Jurkat, Clone E6-1 (cell line): ENCODE data around the gene HOXA11.

Source experiments
- DNase-seq: peaks from one replicate; pipeline ENCODE4 v3.0.0-alpha.2; 2011; ENCODE audit warnings: low read depth, low spot score
- H3K4me3 ChIP-seq: 2 replicates; pipeline ENCODE4 v1.5.1; 2011; ENCODE audit warnings: mild to moderate bottlenecking, low read length, control low read depth, moderate library complexity

HOXA11 gene

DNA sequence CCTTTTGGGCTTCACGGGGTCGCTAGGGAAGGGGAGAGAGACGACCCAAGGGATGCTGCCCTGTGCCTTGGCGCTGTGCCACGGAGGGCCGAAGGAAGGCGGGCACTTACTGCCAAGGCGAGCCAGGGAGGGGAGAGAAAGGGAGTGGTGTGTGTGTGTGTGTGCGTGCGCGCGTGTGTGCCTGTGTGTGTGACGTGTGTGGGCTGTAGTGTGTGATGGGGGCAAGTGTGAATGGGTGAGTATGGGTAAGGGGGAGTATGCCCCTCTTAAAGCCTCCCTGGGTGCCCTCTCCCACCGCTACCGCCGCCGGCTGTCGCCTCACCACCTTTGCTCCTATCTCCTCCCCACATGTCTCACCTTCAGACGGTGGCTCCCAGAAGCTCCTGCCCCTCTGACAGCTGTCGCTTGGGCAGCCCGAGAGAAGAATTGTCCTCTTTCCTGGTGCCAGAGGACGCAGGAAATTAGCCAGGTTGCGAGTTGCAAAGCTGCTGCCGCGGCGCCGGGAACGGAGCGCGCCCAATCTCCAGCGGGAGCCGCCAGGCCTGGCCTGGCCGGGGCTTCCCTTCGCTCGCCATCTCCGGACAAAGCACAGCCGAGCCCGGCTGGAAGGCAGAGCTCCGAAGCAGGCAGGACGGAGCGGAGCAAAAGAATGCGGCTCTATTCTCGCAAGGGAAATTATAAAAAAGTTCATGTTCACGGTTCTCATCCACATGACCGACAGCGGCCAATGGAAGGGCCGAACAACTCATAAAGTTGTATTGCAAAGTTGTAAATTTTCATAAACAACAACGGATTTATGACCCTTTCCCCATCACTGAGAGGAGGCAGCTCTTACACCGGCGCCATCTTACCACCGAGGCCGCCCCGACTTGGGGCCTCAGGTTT lies 32.9 kb downstream of the HOXA11 start, which contains the start of gene HOXA3:
Gene HOXA3 (minus strand): TSS at position 653 of the 885 bp plus-strand sequence. CDS start 41,943 bp downstream, outside the sequence.
- H3K4me3 ChIP-seq, result peak within 1 kb of the TSS; percentile 83
- DNase-seq, result no peak

DNA sequence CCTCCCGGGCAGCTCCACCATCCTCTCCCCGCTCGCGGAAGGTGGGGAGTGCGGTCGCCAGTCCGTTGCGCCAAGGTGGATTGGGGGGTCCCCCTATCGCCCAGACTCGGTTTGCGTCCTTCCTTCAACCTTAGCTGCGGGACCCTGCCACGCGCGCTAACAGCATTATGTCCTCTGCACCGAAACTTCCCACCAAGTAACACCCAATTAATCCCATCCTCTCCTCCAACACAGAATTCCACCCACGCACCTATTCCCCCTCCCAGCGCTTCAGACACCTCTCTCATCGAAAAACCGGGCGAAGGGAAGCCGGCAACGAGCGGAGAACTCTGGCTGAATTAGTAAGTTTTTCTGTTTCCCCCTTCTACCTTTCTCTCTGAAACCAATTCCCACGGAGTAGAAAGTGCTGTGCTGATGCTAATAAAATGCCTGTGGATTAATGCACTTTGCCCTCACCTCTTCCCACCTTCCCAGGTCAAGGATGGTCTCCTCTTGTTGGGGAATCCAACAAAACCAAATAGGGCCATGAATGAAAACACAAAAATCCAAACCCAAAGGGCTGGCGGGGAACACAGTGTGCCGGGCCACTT lies 33.6 kb downstream of the HOXA11 start:
- H3K4me3 ChIP-seq, result peak overlapping the region; percentile 83
- no peak for DNase-seq

GRCh38 chr7:27150568-27151340 lies 34.3 kb downstream of the HOXA11 start:
- peak overlapping the region; percentile 83 for H3K4me3 ChIP-seq
- peak; percentile 65 for DNase-seq

GRCh38 chr7:27149842-27150567 lies 35.0 kb downstream of the HOXA11 start:
- DNase-seq, result no peak
- peak overlapping the region; percentile 83 for H3K4me3 ChIP-seq

GRCh38 chr7:27148756-27149641 lies 36.0 kb downstream of the HOXA11 start:
- no peak for DNase-seq
- H3K4me3 ChIP-seq, result no peak overlapping the region

DNA sequence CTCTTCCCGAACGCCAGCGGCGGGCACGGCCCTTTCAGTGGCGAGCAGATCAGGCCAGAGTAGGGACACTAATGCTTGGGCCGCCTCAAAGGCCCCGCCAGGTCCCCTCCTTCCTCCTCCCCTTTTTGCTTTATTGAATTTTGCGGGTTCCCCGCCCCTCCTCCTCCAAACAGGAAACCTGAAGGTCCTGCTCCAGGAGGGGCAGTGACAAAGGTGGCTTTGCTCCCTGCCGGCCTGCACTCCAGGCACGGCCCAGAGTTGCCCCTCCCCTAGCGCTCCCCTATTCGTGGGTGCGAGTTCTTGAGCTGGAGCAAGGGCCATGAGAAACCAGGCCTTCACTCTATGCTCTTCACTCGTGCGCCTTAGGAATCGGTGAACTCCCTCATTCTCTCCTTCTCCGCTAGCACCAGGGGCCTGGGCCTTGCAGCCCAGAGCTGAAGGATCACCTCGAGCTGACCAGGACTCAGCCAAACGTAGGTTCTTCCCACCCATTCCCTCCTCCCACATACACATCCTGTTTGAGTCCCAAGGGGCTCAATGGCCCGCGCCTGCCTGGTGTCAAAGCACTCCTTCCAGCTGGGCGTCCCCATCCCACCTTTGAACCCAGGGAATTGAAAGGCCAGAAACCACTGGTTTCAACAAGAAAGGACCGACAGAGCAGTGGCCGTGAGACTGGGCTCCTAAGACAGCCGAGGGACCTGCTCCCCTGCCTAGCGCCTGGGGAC lies 36.8 kb downstream of the HOXA11 start:
- H3K4me3 ChIP-seq, result no peak overlapping the region

GRCh38 chr7:27147199-27148030 lies 37.6 kb downstream of the HOXA11 start, which contains the start of gene HOXA6:
Gene HOXA6 (minus strand): TSS chr7:27147774. CDS start chr7:27147749, 25 bp downstream.
- no peak within 1 kb of the TSS for H3K4me3 ChIP-seq
- DNase-seq, result no peak

More for the DNA sequence above, 36.8 kb downstream of the HOXA11 start:
- DNase-seq, result no peak

DNA sequence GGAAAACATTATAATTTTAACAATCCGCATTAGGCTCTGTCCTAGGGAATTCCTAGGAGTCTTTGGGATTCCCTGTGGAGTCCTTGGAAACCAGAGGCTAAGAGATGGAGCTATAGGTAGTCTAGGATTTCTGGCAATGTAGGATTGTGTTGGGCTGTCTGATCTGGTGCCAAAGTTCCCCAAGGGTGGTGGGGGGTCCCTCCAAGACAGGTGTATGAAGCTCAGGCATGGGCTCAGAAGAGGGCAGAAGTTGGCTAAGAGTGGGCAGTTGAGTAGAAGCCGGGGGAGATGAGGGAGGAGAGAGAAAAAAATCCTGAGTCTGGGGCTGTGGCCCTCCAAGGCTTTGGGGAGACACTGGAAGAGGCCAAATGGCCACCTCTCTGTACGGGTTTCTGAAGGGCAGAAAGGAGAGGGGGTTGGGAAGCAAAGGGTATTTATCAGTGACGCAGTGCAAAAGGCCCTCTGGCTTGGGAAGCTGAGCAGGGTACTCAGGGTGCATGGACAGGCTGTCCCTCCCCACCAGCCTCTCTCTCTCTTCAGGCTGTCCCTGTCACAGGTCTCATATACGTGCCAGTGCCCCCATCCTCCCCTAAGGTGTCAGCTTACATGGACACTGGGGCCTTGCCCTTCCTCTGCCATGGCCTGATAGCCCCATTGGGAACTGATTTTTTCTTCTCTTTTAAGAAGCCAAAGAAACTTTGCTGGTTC lies 38.4 kb downstream of the HOXA11 start:
- no peak for DNase-seq
- no peak overlapping the region for H3K4me3 ChIP-seq

DNA sequence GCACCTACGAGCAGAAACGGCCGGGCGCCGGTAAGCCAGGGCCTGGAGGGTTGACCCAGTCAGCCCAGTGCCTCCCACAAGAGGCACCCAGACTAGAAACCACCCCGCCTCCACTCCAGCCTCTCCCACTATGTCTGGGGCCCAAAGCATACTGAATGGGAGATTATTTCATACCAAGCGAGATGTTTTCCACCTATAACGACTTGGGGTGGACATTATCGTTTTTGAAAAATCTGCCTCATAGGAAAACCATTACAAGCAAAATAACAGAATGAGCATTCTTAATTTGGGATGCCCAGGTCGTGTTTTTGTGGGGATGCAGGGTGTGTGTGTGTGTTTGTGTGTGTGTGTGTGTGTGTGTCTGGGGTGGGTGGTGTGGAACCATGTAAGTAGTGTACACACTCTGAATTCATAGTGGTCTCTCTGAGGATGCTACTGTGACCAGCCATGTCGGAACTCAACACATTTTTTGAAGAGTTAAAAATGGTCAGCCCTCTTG lies 39.1 kb downstream of the HOXA11 start:
- no peak overlapping the region for H3K4me3 ChIP-seq
- no peak for DNase-seq

GRCh38 chr7:27145165-27145913 lies 39.7 kb downstream of the HOXA11 start:
- no peak for DNase-seq
- H3K4me3 ChIP-seq, result no peak overlapping the region

GRCh38 chr7:27144781-27145164 lies 40.3 kb downstream of the HOXA11 start:
- DNase-seq, result no peak
- H3K4me3 ChIP-seq, result no peak overlapping the region

DNA sequence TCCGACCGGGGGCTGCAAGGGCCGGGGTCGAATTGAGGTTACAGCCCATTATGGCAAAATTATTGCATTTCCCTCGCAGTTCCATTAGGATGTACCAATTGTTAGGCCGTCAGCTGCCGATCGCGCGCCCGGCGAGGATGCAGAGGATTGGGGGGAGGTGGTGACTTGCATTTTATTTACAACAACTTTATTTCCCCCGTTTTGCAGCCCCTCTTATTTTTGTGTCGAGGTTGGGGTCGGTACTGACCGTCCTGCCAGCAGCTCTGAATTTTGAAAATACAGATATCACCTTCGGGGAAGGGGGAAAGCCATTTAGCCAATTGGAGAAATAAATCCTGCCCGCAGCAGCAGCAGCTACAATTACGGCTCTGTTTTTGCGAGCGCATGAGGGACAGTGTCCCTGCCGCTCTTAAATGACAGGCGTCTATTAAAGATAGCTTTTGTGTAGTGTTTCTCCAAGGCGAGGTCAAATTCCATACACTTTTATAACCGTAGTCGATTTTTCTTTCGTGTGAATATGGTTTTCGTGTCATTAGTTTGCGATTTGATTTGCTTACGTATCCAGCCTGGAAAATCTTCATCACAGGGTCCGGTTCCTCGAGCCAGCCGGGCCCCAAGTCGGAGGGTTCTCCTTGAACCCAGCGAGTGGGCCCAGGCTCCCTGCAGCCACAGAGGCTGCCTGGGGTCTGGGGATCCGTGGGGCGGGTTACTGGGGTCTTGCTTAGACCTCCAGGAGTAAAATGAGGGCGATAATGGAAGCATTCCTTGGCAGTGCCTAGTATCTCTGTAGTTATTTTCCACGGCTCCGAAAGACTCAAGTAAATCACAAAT lies 40.9 kb downstream of the HOXA11 start:
- DNase-seq, result no peak
- H3K4me3 ChIP-seq, result no peak overlapping the region

DNA sequence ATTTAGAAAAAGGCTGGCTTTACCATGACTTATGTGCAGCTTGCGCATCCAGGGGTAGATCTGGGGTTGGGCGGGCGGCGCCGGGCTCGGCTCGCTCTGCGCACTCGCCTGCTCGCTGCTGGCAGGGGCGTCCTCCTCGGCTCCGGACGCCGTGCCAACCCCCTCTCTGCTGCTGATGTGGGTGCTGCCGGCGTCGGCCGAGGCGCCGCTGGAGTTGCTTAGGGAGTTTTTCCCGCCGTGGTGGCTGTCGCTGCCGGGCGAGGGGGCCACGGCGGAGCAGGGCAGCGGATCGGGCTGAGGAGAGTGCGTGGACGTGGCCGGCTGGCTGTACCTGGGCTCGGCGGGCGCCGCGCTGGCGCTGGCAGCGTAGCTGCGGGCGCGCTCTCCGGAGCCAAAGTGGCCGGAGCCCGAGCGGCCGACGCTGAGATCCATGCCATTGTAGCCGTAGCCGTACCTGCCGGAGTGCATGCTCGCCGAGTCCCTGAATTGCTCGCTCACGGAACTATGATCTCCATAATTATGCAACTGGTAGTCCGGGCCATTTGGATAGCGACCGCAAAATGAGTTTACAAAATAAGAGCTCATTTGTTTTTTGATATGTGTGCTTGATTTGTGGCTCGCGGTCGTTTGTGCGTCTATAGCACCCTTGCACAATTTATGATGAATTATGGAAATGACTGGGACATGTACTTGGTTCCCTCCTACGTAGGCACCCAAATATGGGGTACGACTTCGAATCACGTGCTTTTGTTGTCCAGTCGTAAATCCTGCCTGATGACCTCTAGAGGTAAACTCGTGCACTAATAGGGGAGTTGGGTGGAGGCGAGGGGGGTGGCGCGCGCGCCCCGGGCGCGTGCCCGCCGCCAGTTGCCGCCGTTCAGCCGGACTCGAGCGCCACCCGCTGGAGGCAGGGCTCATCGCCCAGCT lies 41.7 kb downstream of the HOXA11 start, which contains the start of gene HOXA5:
Gene HOXA5 (minus strand): TSS at position 659 of the 927 bp plus-strand sequence. CDS start 74 bp downstream, at position 585.
- no peak within 1 kb of the TSS for H3K4me3 ChIP-seq
- no peak for DNase-seq
